Fibroblast of lung (primary cell): ENCODE measurements around the gene PNPLA7.

Experiments used
- CTCF ChIP-seq, 2 donors: IDR thresholded peaks in 1 of 2; conservative IDR thresholded peaks in 1 of 2; 1 replicate in 1 of 2; 2 replicates in 1 of 2; pipeline ENCODE4 v1.5.1; 2011 to 2012; ENCODE audit warnings: low read length in 2 of 2, control low read depth in 1 of 2, inconsistent platforms in 1 of 2, low read depth in 1 of 2, mild to moderate bottlenecking in 1 of 2
- EZH2 ChIP-seq: IDR thresholded peaks from 2 replicates; pipeline ENCODE4 v1.5.1; 2012; ENCODE audit warnings: low read length, control low read depth, mild to moderate bottlenecking; ENCODE audit errors: missing control alignments

GRCh38 chr9:137564134-137564533 is 13.9 kb upstream of the PNPLA7 start:
- TF ChIP-seq CTCF (conservative IDR thresholded peaks at IDR 0.05 in 1 of 2, IDR thresholded peaks at IDR 0.05 in 1 of 2; ENCODE audit: low read depth in 1 of 2, low read length in 2 of 2): no peak
- no peak for TF ChIP-seq EZH2
